ENCODE measurements around the gene GRIN2A.
"Not testable (repeated sequence)": the region's sequence is repeated elsewhere in the genome, so short reads cannot be mapped to it uniquely, and the experiment has no call there.

Gene GRIN2A

DNA sequence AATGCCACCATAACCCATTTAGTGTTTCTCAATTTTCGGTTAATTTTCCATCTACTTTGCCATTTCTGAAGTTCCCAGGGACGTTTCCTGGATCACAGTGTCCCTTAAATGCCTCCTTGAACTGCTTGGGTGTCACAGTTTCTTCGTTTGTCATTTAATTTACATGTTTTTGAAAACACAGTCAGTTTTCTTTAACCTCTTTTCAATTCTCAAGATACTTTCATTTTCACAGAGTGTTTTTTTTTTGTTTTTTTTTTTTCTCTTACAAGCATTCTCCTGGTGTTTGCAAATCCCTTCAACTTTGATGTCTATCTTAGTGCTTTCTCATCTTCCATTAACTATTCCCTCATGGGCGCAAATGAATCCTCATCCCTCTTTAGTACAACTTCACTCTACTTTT, 283.7 kb downstream of the GRIN2A start:
- H3K4me3 ChIP-seq (replicated peaks; ENCODE audit: low read depth, low read length), result no peak overlapping the region
- no peak for DNase-seq (ENCODE audit: extremely low read depth, low read depth)
- TF ChIP-seq, protein P1, sequence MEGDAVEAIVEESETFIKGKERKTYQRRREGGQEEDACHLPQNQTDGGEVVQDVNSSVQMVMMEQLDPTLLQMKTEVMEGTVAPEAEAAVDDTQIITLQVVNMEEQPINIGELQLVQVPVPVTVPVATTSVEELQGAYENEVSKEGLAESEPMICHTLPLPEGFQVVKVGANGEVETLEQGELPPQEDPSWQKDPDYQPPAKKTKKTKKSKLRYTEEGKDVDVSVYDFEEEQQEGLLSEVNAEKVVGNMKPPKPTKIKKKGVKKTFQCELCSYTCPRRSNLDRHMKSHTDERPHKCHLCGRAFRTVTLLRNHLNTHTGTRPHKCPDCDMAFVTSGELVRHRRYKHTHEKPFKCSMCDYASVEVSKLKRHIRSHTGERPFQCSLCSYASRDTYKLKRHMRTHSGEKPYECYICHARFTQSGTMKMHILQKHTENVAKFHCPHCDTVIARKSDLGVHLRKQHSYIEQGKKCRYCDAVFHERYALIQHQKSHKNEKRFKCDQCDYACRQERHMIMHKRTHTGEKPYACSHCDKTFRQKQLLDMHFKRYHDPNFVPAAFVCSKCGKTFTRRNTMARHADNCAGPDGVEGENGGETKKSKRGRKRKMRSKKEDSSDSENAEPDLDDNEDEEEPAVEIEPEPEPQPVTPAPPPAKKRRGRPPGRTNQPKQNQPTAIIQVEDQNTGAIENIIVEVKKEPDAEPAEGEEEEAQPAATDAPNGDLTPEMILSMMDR (IDR thresholded peaks at IDR 0.05; ENCODE audit: low read depth, low read length, missing control alignments), result no peak

DNA sequence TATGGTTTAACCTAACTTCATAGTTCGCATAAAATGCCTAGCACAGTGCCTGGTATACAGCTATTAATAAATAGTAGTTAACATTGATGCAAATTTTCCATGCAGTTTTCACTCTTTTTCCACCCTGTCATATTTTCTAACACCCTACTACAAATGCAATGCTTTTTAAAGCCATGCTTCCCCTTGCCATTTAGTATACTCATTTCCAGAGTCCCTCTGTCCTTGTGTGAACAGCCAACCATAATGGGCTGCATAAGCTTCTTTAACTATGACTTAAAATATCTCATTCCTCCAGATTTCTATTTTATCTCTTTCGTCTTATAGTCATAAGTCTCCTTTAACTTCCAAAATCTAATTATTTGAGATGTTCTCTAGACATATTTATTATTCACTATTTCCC, 284.1 kb downstream of the GRIN2A start:
- TF ChIP-seq, protein P1 (IDR thresholded peaks at IDR 0.05; ENCODE audit: low read depth, low read length, missing control alignments), result no peak
- DNase-seq (ENCODE audit: extremely low read depth, low read depth), result no peak

DNA sequence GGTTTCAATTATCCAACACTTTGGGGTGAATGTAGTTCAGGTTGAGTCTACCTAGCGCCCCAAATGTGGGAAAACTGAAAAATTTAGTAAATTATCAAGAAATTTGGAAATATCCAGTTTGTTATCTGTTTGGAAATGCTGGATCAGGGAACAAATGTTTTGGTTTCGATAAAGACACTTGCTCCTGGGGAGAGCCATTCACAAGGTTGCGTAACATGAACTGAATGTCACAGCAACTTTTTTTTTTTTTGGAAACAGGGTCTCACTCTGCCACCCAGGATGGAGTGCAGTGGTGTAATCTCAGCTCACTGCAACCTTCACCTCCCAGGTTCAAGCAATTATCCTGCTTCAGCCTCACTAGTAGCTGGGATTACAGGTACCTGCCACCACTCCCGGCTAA, 286.4 kb downstream of the GRIN2A start:
- H3K4me3 ChIP-seq (replicated peaks; ENCODE audit: low read depth, low read length), result no peak overlapping the region
- TF ChIP-seq, protein P1 (IDR thresholded peaks at IDR 0.05; ENCODE audit: low read depth, low read length, missing control alignments), result no peak
- DNase-seq (ENCODE audit: extremely low read depth, low read depth), result no peak

More for the DNA sequence above, 284.1 kb downstream of the GRIN2A start:
- no peak overlapping the region for H3K4me3 ChIP-seq (replicated peaks; ENCODE audit: low read depth, low read length)

DNA sequence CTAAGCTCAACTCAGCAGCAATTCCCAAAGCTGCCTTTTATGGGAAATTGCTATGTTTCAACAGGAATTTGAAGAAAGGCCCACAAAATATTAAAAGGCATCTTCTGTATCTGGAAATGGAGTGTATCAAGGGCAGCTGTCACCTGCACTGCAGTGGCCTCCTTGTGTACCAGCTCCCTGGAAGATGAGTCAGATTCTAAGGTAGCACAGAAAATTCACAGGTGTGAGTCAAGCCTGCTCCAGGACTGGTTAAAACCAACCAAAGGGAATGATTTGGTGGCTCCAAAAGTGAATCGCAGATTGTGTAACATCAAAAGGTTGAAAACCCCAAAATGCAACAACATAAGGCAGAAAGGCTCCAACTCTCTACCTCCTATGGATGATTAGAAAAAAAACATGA, 296.4 kb downstream of the GRIN2A start:
- DNase-seq (ENCODE audit: extremely low read depth, low read depth), result no peak
- no peak overlapping the region for H3K4me3 ChIP-seq (replicated peaks; ENCODE audit: low read depth, low read length)
- TF ChIP-seq, protein P1 (IDR thresholded peaks at IDR 0.05; ENCODE audit: low read depth, low read length, missing control alignments), result no peak

DNA sequence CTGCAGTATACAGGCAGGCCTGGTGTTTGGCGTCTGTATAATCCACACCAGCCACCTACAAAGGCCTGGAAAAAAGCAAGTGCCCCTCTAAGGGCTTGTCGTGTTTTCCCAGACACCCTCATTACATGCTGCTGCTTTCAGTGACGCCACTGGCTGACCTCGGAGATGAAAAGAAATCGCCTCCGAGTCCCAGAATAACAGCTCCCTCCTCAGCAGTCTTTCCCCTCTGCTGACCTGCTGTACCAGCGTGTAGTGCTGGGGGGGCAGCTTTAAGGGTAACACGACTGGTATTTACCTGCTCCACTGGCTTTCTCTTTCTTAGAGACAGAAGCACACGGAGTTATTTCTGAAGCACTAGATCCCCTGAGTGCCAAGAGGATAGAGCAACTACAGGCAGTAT, 296.8 kb downstream of the GRIN2A start:
- H3K4me3 ChIP-seq (replicated peaks; ENCODE audit: low read depth, low read length), result no peak overlapping the region
- DNase-seq (ENCODE audit: extremely low read depth, low read depth), result no peak
- TF ChIP-seq, protein P1 (IDR thresholded peaks at IDR 0.05; ENCODE audit: low read depth, low read length, missing control alignments), result no peak

DNA sequence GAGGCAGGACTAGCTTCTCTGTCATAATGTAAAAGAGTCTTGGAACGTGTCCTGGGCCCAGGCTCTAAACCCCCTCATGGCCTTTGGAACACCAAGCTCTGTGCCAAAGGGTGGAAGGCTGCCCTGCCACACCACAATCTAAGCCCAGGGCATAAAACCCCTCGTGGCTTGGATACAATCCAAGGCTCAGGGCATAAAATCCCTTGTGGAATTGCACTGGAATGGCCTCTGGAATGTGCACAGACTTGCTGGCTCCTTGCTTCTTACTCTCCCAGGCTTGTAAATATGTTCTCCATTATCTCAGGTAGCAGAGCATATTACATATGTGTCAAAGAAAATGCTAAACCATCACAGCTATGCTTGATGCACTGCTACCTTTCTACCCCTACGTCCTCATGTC, 306.2 kb downstream of the GRIN2A start:
- not testable (repeated sequence) for DNase-seq (ENCODE audit: extremely low read depth, low read depth); H3K4me3 ChIP-seq (replicated peaks; ENCODE audit: low read depth, low read length)

DNA sequence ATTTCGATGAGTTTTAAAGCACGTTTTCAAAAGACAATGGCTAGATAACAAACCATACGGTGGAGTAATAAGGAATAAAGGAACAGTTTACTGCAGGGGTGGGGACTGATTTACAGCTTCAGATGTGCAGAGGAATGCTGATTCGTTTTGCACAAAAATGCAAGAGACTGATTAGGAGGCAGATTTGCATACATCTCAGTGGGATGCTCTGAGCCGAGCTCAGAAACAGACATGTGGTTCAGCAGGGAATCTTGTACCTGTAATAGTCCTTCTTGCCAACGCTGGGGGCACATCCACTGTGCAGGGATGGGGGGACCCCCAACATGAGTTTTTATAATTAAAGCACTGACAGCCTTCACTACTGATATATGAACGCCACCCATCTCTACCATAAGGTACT, 308.0 kb downstream of the GRIN2A start:
- H3K4me3 ChIP-seq (replicated peaks; ENCODE audit: low read depth, low read length), result no peak overlapping the region
- no peak for DNase-seq (ENCODE audit: extremely low read depth, low read depth)
- TF ChIP-seq, protein P1 (IDR thresholded peaks at IDR 0.05; ENCODE audit: low read depth, low read length, missing control alignments), result no peak
